Measurements from ENCODE around the gene DBN1. TPM values are rescaled to one million over a fixed set of nuclear protein-coding genes. Genes with fewer than 3 reads are reported as not detected.
A peak's percentile ranks its signal among the peaks of the same experiment; 100 is the strongest.

DBN1 gene
- total and polyA plus RNA-seq, 2 donors (not counting 1 experiment from before 2014, with no cell fraction given) = 96.4 to 138 TPM

DNA sequence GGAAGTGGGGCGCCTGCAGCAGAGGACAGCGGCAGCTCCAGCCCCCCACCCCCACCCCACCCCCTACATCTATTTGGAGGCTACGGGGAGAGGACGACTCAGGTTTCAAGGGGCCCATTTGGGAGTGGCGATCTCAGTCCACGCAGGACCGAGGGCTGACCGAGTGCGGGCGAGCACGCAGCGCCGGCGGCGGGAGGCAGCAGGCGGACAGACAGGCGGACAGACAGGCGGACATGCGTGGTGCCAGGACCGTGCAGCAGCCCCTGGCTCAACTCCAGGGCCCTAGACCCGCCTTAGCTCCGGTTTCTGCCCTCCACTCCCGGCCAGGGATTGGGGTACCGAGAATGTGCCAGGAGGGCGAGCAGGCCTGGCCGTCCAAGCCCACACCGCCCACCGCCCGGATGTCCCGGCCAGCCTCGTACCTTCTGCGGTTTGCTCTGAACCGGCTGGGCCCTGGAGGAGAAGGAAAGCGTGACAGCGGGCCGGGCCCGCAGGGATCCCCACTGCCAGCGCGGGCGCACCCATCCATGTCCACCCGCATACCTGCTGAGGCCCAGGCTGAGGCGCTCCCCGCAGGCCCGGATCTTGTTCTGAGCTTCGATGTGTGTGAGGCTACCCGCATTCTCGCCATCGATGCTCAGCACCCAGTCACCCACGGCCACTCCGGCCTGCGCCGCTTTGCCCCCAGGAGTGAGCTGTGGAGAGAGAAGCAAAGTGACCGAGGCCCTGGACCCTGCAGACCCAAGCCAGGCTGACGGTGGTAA, 18.7 kb upstream of the DBN1 start:
- DNase-seq (ENCODE audit: low read depth in 2 of 2) = no peak
- H3K27me3 ChIP-seq (ENCODE audit: control insufficient read depth, insufficient read depth, low read length) = no peaks in the 10 kb centered on the region
- peaks cover 69% of the 10 kb centered on the region for H3K36me3 ChIP-seq (ENCODE audit: control insufficient read depth, insufficient read depth, low read length)
- no peak overlapping the region for H3K4me3 ChIP-seq (replicated peaks in 1 of 4; ENCODE audit: control extremely low read depth in 1 of 4, insufficient read depth in 1 of 4, low read depth in 3 of 4, low read length in 4 of 4)
- peaks cover 54% of the 10 kb centered on the region for H3K79me2 ChIP-seq (ENCODE audit: control insufficient read depth, insufficient read depth, low read length)
- H3K4me2 ChIP-seq (ENCODE audit: extremely low read depth, insufficient read depth, low read length) = no peak overlapping the region
- no peak overlapping the region for H2AFZ ChIP-seq (ENCODE audit: low read length)
- peak overlapping the region; percentile 93 for H3K27ac ChIP-seq (ENCODE audit: insufficient read depth, low read length)
- no peak overlapping the region for H3K9ac ChIP-seq (ENCODE audit: insufficient read depth, low read length)
- H3K4me1 ChIP-seq (ENCODE audit: control insufficient read depth, extremely low read depth, insufficient read depth, low read length) = peaks cover 31% of the 10 kb centered on the region
- no peaks in the 10 kb centered on the region for H4K20me1 ChIP-seq (ENCODE audit: control insufficient read depth, extremely low read depth, insufficient read depth, low read length)
- TF ChIP-seq, protein P1, sequence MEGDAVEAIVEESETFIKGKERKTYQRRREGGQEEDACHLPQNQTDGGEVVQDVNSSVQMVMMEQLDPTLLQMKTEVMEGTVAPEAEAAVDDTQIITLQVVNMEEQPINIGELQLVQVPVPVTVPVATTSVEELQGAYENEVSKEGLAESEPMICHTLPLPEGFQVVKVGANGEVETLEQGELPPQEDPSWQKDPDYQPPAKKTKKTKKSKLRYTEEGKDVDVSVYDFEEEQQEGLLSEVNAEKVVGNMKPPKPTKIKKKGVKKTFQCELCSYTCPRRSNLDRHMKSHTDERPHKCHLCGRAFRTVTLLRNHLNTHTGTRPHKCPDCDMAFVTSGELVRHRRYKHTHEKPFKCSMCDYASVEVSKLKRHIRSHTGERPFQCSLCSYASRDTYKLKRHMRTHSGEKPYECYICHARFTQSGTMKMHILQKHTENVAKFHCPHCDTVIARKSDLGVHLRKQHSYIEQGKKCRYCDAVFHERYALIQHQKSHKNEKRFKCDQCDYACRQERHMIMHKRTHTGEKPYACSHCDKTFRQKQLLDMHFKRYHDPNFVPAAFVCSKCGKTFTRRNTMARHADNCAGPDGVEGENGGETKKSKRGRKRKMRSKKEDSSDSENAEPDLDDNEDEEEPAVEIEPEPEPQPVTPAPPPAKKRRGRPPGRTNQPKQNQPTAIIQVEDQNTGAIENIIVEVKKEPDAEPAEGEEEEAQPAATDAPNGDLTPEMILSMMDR (conservative IDR thresholded peaks at IDR 0.05 in 1 of 2, IDR thresholded peaks at IDR 0.05 in 1 of 2; ENCODE audit: low read depth in 1 of 2, low read length in 2 of 2) = no peak
- no peak for TF ChIP-seq EZH2 (IDR thresholded peaks at IDR 0.05; ENCODE audit: low read length, missing control alignments)
- no peaks in the 10 kb centered on the region for H3K9me3 ChIP-seq (ENCODE audit: control insufficient read depth, insufficient read depth, low read depth, low read length)

DNA sequence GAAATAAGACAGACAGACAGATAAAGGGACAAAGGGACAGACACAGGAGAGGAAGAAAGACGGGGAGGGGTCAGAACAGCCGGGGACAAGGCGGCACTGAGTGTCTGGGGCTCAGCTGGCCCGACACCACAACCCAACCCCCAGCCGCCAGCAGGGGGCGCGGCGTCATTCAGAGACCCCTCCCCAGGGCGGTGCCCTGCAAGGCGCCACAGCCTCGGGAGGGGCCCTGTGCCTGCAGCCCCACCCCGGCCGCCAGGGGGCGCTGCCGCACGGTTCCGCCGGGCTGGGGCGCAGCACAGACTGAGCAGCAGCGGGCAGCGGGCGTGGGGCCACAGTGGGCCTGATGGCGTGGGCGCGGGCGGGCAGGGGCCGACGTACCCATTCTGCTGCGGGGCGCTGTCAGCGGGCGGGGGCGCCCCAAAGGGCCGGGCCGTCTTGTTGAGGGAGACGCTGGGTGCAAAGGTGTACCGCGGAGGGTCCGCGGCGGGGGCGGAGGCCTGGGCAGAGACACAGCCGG, 18.1 kb upstream of the DBN1 start:
- H3K36me3 ChIP-seq (ENCODE audit: control insufficient read depth, insufficient read depth, low read length) = peaks cover 71% of the 10 kb centered on the region
- H3K4me1 ChIP-seq (ENCODE audit: control insufficient read depth, extremely low read depth, insufficient read depth, low read length) = peaks cover 31% of the 10 kb centered on the region
- peaks cover 50% of the 10 kb centered on the region for H3K79me2 ChIP-seq (ENCODE audit: control insufficient read depth, insufficient read depth, low read length)

DNA sequence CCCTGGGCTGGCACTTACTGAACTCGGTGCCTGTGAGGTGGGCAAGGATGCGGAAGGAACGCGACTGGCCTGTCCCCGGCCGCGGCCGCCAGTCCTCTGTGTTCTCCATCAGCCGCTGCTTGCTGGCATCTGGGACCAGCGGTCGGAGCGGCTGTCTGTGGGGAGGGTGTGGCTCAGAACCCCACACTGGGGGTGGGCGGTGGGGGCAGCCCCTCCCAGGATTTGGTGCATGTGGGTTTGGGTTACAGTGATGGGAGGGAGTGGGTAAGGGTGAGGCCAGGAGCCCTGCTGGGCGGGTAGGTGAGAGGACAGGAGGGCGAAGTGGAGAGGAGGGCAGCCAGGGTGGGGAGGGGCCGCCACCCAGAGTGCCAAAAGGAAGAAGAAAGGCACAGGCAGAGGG, 17.6 kb upstream of the DBN1 start:
- Histone ChIP-seq H3K4me3 (replicated peaks in 1 of 4; ENCODE audit: control extremely low read depth in 1 of 4, insufficient read depth in 1 of 4, low read depth in 3 of 4, low read length in 4 of 4) (no peak overlapping the region), H3K27ac (ENCODE audit: insufficient read depth, low read length) (peak overlapping the region; percentile 20), H3K36me3 (ENCODE audit: control insufficient read depth, insufficient read depth, low read length) (peaks cover 72% of the 10 kb centered on the region), H2AFZ (ENCODE audit: low read length) (no peak overlapping the region), H4K20me1 (ENCODE audit: control insufficient read depth, extremely low read depth, insufficient read depth, low read length) (no peaks in the 10 kb centered on the region), H3K4me1 (ENCODE audit: control insufficient read depth, extremely low read depth, insufficient read depth, low read length) (peaks cover 31% of the 10 kb centered on the region), H3K79me2 (ENCODE audit: control insufficient read depth, insufficient read depth, low read length) (peaks cover 47% of the 10 kb centered on the region), H3K9me3 (ENCODE audit: control insufficient read depth, insufficient read depth, low read depth, low read length) (no peaks in the 10 kb centered on the region), H3K4me2 (ENCODE audit: extremely low read depth, insufficient read depth, low read length) (no peak overlapping the region), H3K9ac (ENCODE audit: insufficient read depth, low read length) (no peak overlapping the region), H3K27me3 (ENCODE audit: control insufficient read depth, insufficient read depth, low read length) (no peaks in the 10 kb centered on the region)
- no peak for TF ChIP-seq EZH2 (IDR thresholded peaks at IDR 0.05; ENCODE audit: low read length, missing control alignments)
- TF ChIP-seq, protein P1 (conservative IDR thresholded peaks at IDR 0.05 in 1 of 2, IDR thresholded peaks at IDR 0.05 in 1 of 2; ENCODE audit: low read depth in 1 of 2, low read length in 2 of 2) = no peak
- no peak for DNase-seq (ENCODE audit: low read depth in 2 of 2)

More for the DNA sequence above, 18.1 kb upstream of the DBN1 start:
- H4K20me1 ChIP-seq (ENCODE audit: control insufficient read depth, extremely low read depth, insufficient read depth, low read length) = no peaks in the 10 kb centered on the region
- H3K9me3 ChIP-seq (ENCODE audit: control insufficient read depth, insufficient read depth, low read depth, low read length) = no peaks in the 10 kb centered on the region
- no peak overlapping the region for H3K4me3 ChIP-seq (replicated peaks in 1 of 4; ENCODE audit: control extremely low read depth in 1 of 4, insufficient read depth in 1 of 4, low read depth in 3 of 4, low read length in 4 of 4)
- peak in 1 of 2 donors; percentile 53 for DNase-seq (ENCODE audit: low read depth in 2 of 2)
- no peak overlapping the region for H2AFZ ChIP-seq (ENCODE audit: low read length)
- H3K9ac ChIP-seq (ENCODE audit: insufficient read depth, low read length) = no peak overlapping the region
- no peaks in the 10 kb centered on the region for H3K27me3 ChIP-seq (ENCODE audit: control insufficient read depth, insufficient read depth, low read length)
- TF ChIP-seq, protein P1 (conservative IDR thresholded peaks at IDR 0.05 in 1 of 2, IDR thresholded peaks at IDR 0.05 in 1 of 2; ENCODE audit: low read depth in 1 of 2, low read length in 2 of 2) = peak; percentile 50 to 55
- no peak for TF ChIP-seq EZH2 (IDR thresholded peaks at IDR 0.05; ENCODE audit: low read length, missing control alignments)
- peak overlapping the region; percentile 20 for H3K27ac ChIP-seq (ENCODE audit: insufficient read depth, low read length)
- H3K4me2 ChIP-seq (ENCODE audit: extremely low read depth, insufficient read depth, low read length) = no peak overlapping the region

All from fibroblast of lung (primary cell).